Smooth muscle cell (in vitro differentiated cells): ENCODE results near the gene COQ2. TPM values are rescaled to one million over a fixed set of nuclear protein-coding genes. Genes with fewer than 3 reads are reported as not detected.
"Not testable (repeated sequence)": the region's sequence is repeated elsewhere in the genome, so short reads cannot be mapped to it uniquely, and the experiment has no call there.

Experiments used
- DNase-seq: peaks from one replicate; lab custom pipeline; 2025; ENCODE audit not compliant: unreplicated experiment; lab: John Stamatoyannopoulos, UW
- H2AFZ ChIP-seq: fragments of 200-600 bp; sonication (generic); 2 replicates; pipeline ENCODE4 v1.6.0; 2016; ENCODE audit warnings: antibody characterized with exemption, low read depth, mild to moderate bottlenecking
- H3F3A ChIP-seq: fragments of 200-600 bp; sonication (generic); 2 replicates; pipeline ENCODE4 v1.6.0; 2017; ENCODE audit warnings: antibody characterized with exemption, low read depth
- H3K27ac ChIP-seq: fragments of 200-600 bp; sonication (generic); 2 replicates; pipeline ENCODE4 v1.5.1; 2016; ENCODE audit warnings: low read depth, mild to moderate bottlenecking
- H3K27me3 ChIP-seq: fragments of 200-600 bp; sonication (generic); 2 replicates; pipeline ENCODE4 v1.6.1; 2016; ENCODE audit warnings: low read depth, mild to moderate bottlenecking
- H3K36me3 ChIP-seq: fragments of 200-600 bp; sonication (generic); 2 replicates; pipeline ENCODE4 v1.5.1; 2016; ENCODE audit warnings: low read depth
- H3K4me1 ChIP-seq: fragments of 200-600 bp; sonication (generic); 2 replicates; pipeline ENCODE4 v1.5.1; 2016; ENCODE audit warnings: low read depth
- H3K4me2 ChIP-seq: fragments of 200-600 bp; sonication (generic); 2 replicates; pipeline ENCODE4 v1.6.0; 2016; ENCODE audit warnings: mild to moderate bottlenecking
- H3K4me3 ChIP-seq: fragments of 200-600 bp; sonication (generic); 2 replicates; pipeline ENCODE4 v1.5.1; 2016; ENCODE audit warnings: mild to moderate bottlenecking
- H3K79me2 ChIP-seq: fragments of 200-600 bp; sonication (generic); 2 replicates; pipeline ENCODE4 v1.6.0; 2016; ENCODE audit warnings: low read depth, mild to moderate bottlenecking
- H3K9ac ChIP-seq: fragments of 200-600 bp; sonication (generic); 2 replicates; pipeline ENCODE4 v1.6.0; 2016; ENCODE audit warnings: low read depth
- H3K9me3 ChIP-seq: fragments of 200-600 bp; sonication (generic); replicated peaks from 2 replicates; pipeline ENCODE4 v1.5.1; 2016; ENCODE audit warnings: low read depth
- H4K20me1 ChIP-seq: fragments of 200-600 bp; sonication (generic); 2 replicates; pipeline ENCODE4 v1.6.0; 2016; ENCODE audit warnings: low read depth
- whole genome bisulfite sequencing: methylation state at CpG from one replicate; pipeline ENCODE4 v1.1.7; 2016; ENCODE audit warnings: low lambda C conversion rate; 5-methylcytosine and 5-hydroxymethylcytosine counted together
- polyA plus RNA-seq: library from polyadenylated mRNA; unstranded; fragments of >200 nt; fragmentation: Nextera tagmentation; extraction: Ambion mirVana; gene quantifications from 2 replicates; pipeline ENCODE4 v1.2.1, GENCODE V29; 2016
- total RNA-seq: library from RNA; depleted of rRNA; stranded (reverse); fragments of >200 nt; gene quantifications from 2 replicates; pipeline ENCODE4 v1.2.3, GENCODE V29; 2014
- TF ChIP-seq, protein P1 (sequence below): fragments of 200-600 bp; sonication (generic); IDR thresholded peaks from 2 replicates; pipeline ENCODE4 v1.5.1; 2017; ENCODE audit warnings: borderline replicate concordance, mild to moderate bottlenecking, antibody characterized with exemption; ENCODE audit not compliant: insufficient read depth, poor library complexity, severe bottlenecking

COQ2 gene
- total and polyA plus RNA-seq, 2 experiments from 2014 or later = 5.7 to 8.1 TPM

DNA sequence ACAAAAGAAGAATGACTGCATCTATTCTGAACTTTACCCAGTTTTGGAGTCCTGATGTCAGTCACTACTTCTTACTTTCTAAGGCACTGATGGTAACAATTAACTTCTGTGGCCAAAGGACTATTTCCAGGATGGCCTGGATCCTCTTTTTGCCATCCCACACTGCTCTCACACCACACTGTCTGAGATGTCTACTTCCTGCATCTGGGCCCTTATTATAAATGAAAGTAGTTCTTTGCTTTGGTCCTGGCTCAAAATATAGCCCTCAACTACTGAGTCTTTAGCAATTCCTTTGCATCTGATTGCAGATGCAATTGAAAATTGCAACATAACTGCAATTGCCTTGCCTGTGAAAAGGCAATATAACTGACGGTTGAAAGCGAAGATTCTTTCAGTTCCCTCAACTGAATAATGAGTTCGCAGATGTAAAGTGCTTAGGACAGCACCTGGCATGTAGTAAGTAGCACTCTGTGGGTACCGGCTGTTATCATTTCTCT lies 44.2 kb downstream of the COQ2 start:
- TF ChIP-seq, protein P1, sequence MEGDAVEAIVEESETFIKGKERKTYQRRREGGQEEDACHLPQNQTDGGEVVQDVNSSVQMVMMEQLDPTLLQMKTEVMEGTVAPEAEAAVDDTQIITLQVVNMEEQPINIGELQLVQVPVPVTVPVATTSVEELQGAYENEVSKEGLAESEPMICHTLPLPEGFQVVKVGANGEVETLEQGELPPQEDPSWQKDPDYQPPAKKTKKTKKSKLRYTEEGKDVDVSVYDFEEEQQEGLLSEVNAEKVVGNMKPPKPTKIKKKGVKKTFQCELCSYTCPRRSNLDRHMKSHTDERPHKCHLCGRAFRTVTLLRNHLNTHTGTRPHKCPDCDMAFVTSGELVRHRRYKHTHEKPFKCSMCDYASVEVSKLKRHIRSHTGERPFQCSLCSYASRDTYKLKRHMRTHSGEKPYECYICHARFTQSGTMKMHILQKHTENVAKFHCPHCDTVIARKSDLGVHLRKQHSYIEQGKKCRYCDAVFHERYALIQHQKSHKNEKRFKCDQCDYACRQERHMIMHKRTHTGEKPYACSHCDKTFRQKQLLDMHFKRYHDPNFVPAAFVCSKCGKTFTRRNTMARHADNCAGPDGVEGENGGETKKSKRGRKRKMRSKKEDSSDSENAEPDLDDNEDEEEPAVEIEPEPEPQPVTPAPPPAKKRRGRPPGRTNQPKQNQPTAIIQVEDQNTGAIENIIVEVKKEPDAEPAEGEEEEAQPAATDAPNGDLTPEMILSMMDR = no peak
- no peaks in the 10 kb centered on the region for H3K9me3 ChIP-seq
- H3K4me3 ChIP-seq = no peak overlapping the region
- H2AFZ ChIP-seq = no peak overlapping the region
- no peak overlapping the region for H3K4me2 ChIP-seq
- no peak overlapping the region for H3K27ac ChIP-seq
- H3K36me3 ChIP-seq = no peaks in the 10 kb centered on the region
- WGBS = 83% methylated on average over 4 of the region's 4 CpGs
- H3K79me2 ChIP-seq = no peaks in the 10 kb centered on the region
- no peaks in the 10 kb centered on the region for H3K27me3 ChIP-seq
- no peaks in the 10 kb centered on the region for H3F3A ChIP-seq
- H4K20me1 ChIP-seq = no peaks in the 10 kb centered on the region
- DNase-seq = no peak
- no peak overlapping the region for H3K9ac ChIP-seq
- no peaks in the 10 kb centered on the region for H3K4me1 ChIP-seq

DNA sequence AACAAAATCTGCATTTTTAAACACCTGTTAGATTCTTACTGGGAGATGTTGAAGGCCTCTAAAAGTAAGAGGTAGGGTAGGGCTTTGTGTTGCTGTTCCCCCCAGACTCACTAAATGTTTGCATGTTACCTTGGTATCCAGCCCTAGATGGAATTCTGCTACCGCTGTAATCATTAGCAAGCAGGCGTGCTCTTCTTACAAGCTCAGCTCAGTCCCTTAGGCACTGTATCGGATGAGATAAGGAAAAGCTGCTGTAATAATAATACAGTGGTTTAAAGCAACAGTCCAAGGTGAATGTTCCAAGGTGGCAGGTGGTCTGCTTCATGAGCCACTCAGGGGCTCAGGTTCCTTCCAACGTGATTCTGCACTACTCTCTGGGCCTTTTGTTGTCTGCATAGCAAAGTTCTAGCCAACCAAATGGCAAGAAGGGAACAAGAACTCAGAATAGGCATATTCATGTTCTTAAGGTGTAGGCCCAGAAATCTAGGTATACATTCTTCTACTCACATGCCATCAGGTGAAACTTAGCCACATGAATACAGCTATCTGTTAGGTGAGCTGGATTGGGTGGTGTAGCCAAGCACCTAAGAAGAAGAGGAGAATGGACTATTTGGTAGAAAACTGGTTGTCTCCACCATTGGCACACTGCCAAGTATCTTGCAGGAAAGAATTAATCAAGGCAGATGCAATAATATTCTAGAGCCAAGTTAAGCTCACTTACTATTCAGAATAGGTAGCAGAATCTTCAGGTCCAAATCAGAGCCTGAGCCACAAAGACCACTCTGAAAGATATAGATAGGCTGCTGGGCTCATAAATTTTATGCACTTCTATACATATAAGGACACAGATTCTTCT lies 46.0 kb downstream of the COQ2 start:
- H3F3A ChIP-seq = no peaks in the 10 kb centered on the region
- H3K79me2 ChIP-seq = no peaks in the 10 kb centered on the region
- DNase-seq = no peak
- no peak overlapping the region for H2AFZ ChIP-seq
- no peak overlapping the region for H3K27ac ChIP-seq
- H3K27me3 ChIP-seq = no peaks in the 10 kb centered on the region
- no peaks in the 10 kb centered on the region for H3K4me1 ChIP-seq
- no peaks in the 10 kb centered on the region for H3K9me3 ChIP-seq
- WGBS = 69% methylated on average over 4 of the region's 4 CpGs
- no peak overlapping the region for H3K9ac ChIP-seq
- no peaks in the 10 kb centered on the region for H4K20me1 ChIP-seq
- TF ChIP-seq, protein P1 = no peak
- H3K4me3 ChIP-seq = no peak overlapping the region
- H3K4me2 ChIP-seq = no peak overlapping the region
- no peaks in the 10 kb centered on the region for H3K36me3 ChIP-seq

DNA sequence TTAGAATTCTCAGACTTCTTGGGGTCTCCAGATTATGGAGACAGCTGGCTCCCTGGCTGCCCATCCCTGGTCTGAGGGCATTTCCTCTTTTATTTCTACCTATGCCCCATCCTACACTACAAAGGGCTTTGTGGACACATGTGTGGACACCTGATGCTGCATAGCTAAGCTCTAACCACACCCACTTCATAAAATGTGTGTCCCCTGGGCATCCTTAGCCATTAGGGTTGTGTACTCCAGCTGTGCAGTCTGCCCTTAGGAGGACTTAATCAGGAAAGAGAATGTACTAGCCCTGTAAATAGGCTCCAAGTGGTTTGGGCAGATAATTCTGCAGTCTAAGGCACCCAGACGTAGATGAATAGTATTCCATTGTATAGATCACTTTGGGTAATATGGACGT lies 47.0 kb downstream of the COQ2 start:
- Histone ChIP-seq H3K27me3 (no peaks in the 10 kb centered on the region), H3K27ac (no peak overlapping the region), H3K4me1 (no peaks in the 10 kb centered on the region), H3K4me3 (no peak overlapping the region), H3K36me3 (no peaks in the 10 kb centered on the region), H4K20me1 (no peaks in the 10 kb centered on the region), H3K9me3 (no peaks in the 10 kb centered on the region), H2AFZ (no peak overlapping the region), H3K9ac (no peak overlapping the region), H3K4me2 (no peak overlapping the region), H3K79me2 (no peaks in the 10 kb centered on the region), H3F3A (no peaks in the 10 kb centered on the region)
- TF ChIP-seq, protein P1 = no peak
- 80% methylated on average over 2 of the region's 2 CpGs for WGBS
- DNase-seq = no peak

DNA sequence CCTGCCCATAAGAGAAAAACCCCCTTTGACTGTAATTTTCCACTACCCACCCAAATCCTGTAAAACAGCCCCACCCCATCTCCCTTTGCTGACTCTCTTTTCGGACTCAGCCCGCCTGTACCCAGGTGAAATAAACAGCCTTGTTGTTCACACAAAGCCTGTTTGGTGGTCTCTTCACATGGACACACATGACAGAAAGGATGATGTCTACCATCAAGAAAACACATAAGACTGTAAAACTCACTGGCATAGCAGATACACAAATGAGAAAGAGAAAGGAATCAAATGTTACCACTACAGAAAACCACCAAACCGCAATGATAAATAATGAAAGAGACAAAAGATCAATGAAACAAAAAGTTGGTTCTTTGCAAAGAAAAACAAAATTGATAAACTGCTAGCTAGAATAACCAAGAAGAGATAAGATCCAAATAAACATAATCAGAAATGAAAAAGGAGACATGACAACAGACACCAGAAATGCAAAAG lies 48.9 kb downstream of the COQ2 start:
- H3F3A ChIP-seq, H3K27me3 ChIP-seq, H3K9me3 ChIP-seq, DNase-seq, H3K79me2 ChIP-seq, H2AFZ ChIP-seq, H3K9ac ChIP-seq, H3K4me2 ChIP-seq, H3K4me3 ChIP-seq, H3K4me1 ChIP-seq, H3K27ac ChIP-seq, H4K20me1 ChIP-seq, H3K36me3 ChIP-seq: not testable (repeated sequence)
- WGBS = 85% methylated on average over 3 of the region's 3 CpGs
